ENCODE results near the gene MEST. TPM values are rescaled to one million over a fixed set of nuclear protein-coding genes. Genes with fewer than 3 reads are reported as not detected.

MEST gene
- 49.5 and 51.3 TPM in 2 replicates for total RNA-seq (2016; rRNA removed; fragmentation: Illumina TruSeq; extraction: Trizol)
- 19.0 and 20.2 TPM in 2 replicates for total RNA-seq (2016; cell fraction: cytosol; rRNA removed; fragmentation: Illumina TruSeq; extraction: Trizol; ENCODE audit: low read depth)
- total RNA-seq (2016; cell fraction: insoluble cytoplasmic fraction; rRNA removed; fragmentation: Illumina TruSeq; extraction: Trizol): 48.3 and 49.2 TPM in 2 replicates
- total RNA-seq (2016; cell fraction: membrane; rRNA removed; fragmentation: Illumina TruSeq; extraction: Trizol): 66.9 and 68.4 TPM in 2 replicates
- total RNA-seq (2016; cell fraction: nucleus; rRNA removed; fragmentation: Illumina TruSeq; extraction: Trizol): 32.7 and 34.1 TPM in 2 replicates
- polyA plus RNA-seq (2011; rRNA removed): 49.7 and 54.6 TPM in 2 replicates
- 37.9 and 63.6 TPM in 2 replicates for polyA plus RNA-seq (2011; cell fraction: cytosol; rRNA removed)
- 18.8 and 26.3 TPM in 2 replicates for polyA plus RNA-seq (2011; cell fraction: nucleus; rRNA removed)
- polyA plus RNA-seq (2012): 29.5 and 48.0 TPM in 2 replicates
- 20.0 and 26.6 TPM in 2 replicates for polyA plus RNA-seq (2016; cell fraction: cytosol; fragmentation: Illumina TruSeq; extraction: Trizol; ENCODE audit: low read depth)
- polyA plus RNA-seq (2016; cell fraction: insoluble cytoplasmic fraction; fragmentation: Illumina TruSeq; extraction: Trizol; ENCODE audit: low read depth): 48.3 and 55.2 TPM in 2 replicates
- 60.1 and 64.4 TPM in 2 replicates for polyA plus RNA-seq (2016; cell fraction: membrane; fragmentation: Illumina TruSeq; extraction: Trizol; ENCODE audit: low read depth)
- polyA plus RNA-seq (2016; cell fraction: nucleus; fragmentation: Illumina TruSeq; extraction: Trizol; ENCODE audit: insufficient read depth, low read depth): 46.5 and 51.1 TPM in 2 replicates
- 60.0 and 103 TPM in 2 replicates for polyA minus RNA-seq (2011; rRNA and poly(A)+ RNA removed; ENCODE audit: low replicate concordance)
- 25.5 and 40.2 TPM in 2 replicates for polyA minus RNA-seq (2011; cell fraction: cytosol; rRNA and poly(A)+ RNA removed)
- 20.6 and 29.3 TPM in 2 replicates for polyA minus RNA-seq (2011; cell fraction: nucleus; rRNA and poly(A)+ RNA removed)
- Bru-seq, nascent RNA: percentile 61 among the genes with signal in this experiment
- percentile 75 among the genes with signal in this experiment for BruChase-seq, experiment 1, labeled RNA remaining after a 6-hour chase
- percentile 66 among the genes with signal in this experiment for BruChase-seq, experiment 2, labeled RNA remaining after a 2-hour chase
- long read RNA-seq, experiment 1, transcript MEST-202 (12 exons, 2,443 nt): major isoform, 53 of 61 reads
- long read RNA-seq, experiment 1, partial matches to known transcripts: 6 of 61 reads
- long read RNA-seq, experiment 1, other reads (novel, unspliced or antisense): 2 of 61 reads
- long read RNA-seq, experiment 2, transcript MEST-202 (12 exons, 2,443 nt): major isoform, 11 of 66 reads
- long read RNA-seq, experiment 2, partial matches to known transcripts: 37 of 66 reads
- long read RNA-seq, experiment 2, other reads (novel, unspliced or antisense): 18 of 66 reads

- no peaks in the 10 kb centered on the region for H3K27me3 ChIP-seq (ENCODE audit: control insufficient read depth in 1 of 2, insufficient read depth in 2 of 2, low read length in 2 of 2)
- H3K4me3 ChIP-seq (replicated peaks in 1 of 3; ENCODE audit: insufficient read depth in 1 of 3, low read depth in 2 of 3, low read length in 3 of 3): no peak within 1 kb of the TSS
- in situ Hi-C loops (cut with HindIII; ENCODE audit: extremely low pct_ligation_motif_present, low pct_unique_long_range_greater_than_20kb) (no loop called here), intact Hi-C loops (cut with micrococcal nuclease; ENCODE audit: unreplicated experiment) (no loop called here)
- no peak; the same call in 2 of the 3 replicates for ATAC-seq
- no peak for DNase-seq (ENCODE audit: low spot score)
- WGBS (ENCODE audit: low lambda C conversion rate): 97% methylated on average over 31 of the region's 71 CpGs
- H3K27ac ChIP-seq (ENCODE audit: extremely low read length, insufficient read depth, low read length): no peak within 1 kb of the TSS
- CTCF ChIA-PET (ENCODE audit: low intra/inter-chr PET ratio, low total read pairs): no interaction called here
- no peak for FAIRE-seq
- peaks cover 12% of the 10 kb centered on the region for H3K9me3 ChIP-seq (ENCODE audit: low read length)
- peaks cover 5% of the 10 kb centered on the region for H3K79me2 ChIP-seq (ENCODE audit: insufficient read depth, low read length)
- H3K4me1 ChIP-seq (ENCODE audit: insufficient read depth, low read length): no peaks in the 10 kb centered on the region; the same call in 1 of the 2 replicates
- no peak within 1 kb of the TSS for H3K9ac ChIP-seq (ENCODE audit: insufficient read depth, low read depth, low read length)
- H3K36me3 ChIP-seq (replicated peaks in 1 of 2; ENCODE audit: control insufficient read depth in 1 of 2, insufficient read depth in 2 of 2, low read length in 2 of 2): no peaks in the 10 kb centered on the region
- BruUV-seq (replicated peaks): no TSS peak
- H3K4me2 ChIP-seq (ENCODE audit: low read depth, low read length): no peak within 1 kb of the TSS
- H2AFZ ChIP-seq (ENCODE audit: low read length): no peak within 1 kb of the TSS
- POLR2A ChIA-PET: no interaction called here
- no peaks in the 10 kb centered on the region for H4K20me1 ChIP-seq (ENCODE audit: insufficient read depth, low read length)
- TF ChIP-seq RBM39 (IDR thresholded peaks at IDR 0.05; ENCODE audit: low read depth, low read length, poor library complexity, severe bottlenecking): no peak
- TF ChIP-seq ZNF510 (CRISPR knock-in tag; IDR thresholded peaks at IDR 0.05; ENCODE audit: low read depth): no peak
- TF ChIP-seq ZNF318 (CRISPR knock-in tag; IDR thresholded peaks at IDR 0.05): no peak
- TF ChIP-seq TCF7L2 (IDR thresholded peaks at IDR 0.05; ENCODE audit: low read depth, low read length): no peak
- TF ChIP-seq SAP130 (CRISPR knock-in tag; IDR thresholded peaks at IDR 0.05; ENCODE audit: low read depth): no peak
- TF ChIP-seq MTF1 (CRISPR knock-in tag; IDR thresholded peaks at IDR 0.05): no peak
- TF ChIP-seq FOXA3 (CRISPR knock-in tag; IDR thresholded peaks at IDR 0.05): no peak
- TF ChIP-seq ZNF580 (CRISPR knock-in tag; IDR thresholded peaks at IDR 0.05; ENCODE audit: borderline replicate concordance, low read depth): no peak
- TF ChIP-seq ZNF747 (CRISPR knock-in tag; IDR thresholded peaks at IDR 0.05; ENCODE audit: borderline replicate concordance): no peak
Observed at GRCh38 chr7:130491841-130492522, at the start of gene MEST. MEST (plus strand) TSS chr7:130492085; CDS start chr7:130492314, 229 bp downstream.
